Measurements from ENCODE around the gene FKBP14. TPM values are rescaled to one million over a fixed set of nuclear protein-coding genes. Genes with fewer than 3 reads are reported as not detected.

The FKBP14 gene
- total RNA-seq, 1 donor from 2014 or later = 11.5 TPM

DNA sequence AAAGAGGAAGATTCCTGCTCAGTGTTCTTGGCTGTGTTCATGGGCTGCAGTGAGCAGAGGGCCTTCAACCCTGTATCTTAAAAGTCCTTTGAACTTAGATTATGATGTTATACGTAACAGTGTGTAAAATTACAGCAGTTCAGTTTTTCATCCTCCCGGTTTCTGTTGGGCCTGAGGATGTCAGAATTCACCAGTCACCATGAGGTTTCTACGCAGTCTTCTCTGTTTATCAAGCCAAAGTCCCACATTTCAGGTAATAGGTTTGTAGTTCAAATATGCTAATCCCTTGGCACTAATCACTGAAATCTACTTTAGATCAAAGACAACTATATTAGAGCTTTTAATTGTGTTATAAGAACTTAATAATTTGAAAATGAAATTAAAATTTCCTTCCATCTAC lies 26.6 kb upstream of the FKBP14 start:
- Histone ChIP-seq H3K27me3 (no peaks in the 10 kb centered on the region), H3K9me3 (no peaks in the 10 kb centered on the region), H3K27ac (no peak overlapping the region), H3K4me3 (no peak overlapping the region), H3K36me3 (peaks cover 33% of the 10 kb centered on the region), H3K4me1 (no peaks in the 10 kb centered on the region)
- no peak for ATAC-seq
- DNase-seq = no peak
- intact Hi-C loops (cut with DNase I) = no loop called here
- TF ChIP-seq, protein P1, sequence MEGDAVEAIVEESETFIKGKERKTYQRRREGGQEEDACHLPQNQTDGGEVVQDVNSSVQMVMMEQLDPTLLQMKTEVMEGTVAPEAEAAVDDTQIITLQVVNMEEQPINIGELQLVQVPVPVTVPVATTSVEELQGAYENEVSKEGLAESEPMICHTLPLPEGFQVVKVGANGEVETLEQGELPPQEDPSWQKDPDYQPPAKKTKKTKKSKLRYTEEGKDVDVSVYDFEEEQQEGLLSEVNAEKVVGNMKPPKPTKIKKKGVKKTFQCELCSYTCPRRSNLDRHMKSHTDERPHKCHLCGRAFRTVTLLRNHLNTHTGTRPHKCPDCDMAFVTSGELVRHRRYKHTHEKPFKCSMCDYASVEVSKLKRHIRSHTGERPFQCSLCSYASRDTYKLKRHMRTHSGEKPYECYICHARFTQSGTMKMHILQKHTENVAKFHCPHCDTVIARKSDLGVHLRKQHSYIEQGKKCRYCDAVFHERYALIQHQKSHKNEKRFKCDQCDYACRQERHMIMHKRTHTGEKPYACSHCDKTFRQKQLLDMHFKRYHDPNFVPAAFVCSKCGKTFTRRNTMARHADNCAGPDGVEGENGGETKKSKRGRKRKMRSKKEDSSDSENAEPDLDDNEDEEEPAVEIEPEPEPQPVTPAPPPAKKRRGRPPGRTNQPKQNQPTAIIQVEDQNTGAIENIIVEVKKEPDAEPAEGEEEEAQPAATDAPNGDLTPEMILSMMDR (IDR thresholded peaks at IDR 0.05) = no peak

DNA sequence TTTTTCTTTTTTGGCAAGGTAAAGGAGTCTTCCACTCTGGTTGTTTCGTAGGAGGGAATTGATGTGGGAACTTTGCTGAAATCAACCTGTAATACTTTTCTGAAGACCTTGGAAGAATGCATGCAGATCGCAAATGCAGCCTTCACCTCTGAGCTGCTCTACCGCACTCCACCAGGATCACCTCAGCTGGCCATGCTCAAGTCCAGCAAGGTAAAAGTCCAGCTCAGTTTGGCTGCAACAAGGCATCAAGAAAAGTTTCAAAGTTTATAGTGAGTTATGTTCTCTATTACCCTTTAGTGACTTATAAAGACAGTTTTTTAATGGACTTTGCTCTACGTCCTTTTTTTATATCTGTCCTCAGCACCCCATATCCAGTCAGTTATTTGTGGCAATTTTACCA lies 22.7 kb upstream of the FKBP14 start:
- intact Hi-C loops (cut with DNase I) = no loop called here
- no peak overlapping the region for H3K4me3 ChIP-seq
- peaks cover 36% of the 10 kb centered on the region for H3K36me3 ChIP-seq
- TF ChIP-seq, protein P1 (IDR thresholded peaks at IDR 0.05) = no peak
- no peaks in the 10 kb centered on the region for H3K4me1 ChIP-seq
- no peak overlapping the region for H3K27ac ChIP-seq
- H3K9me3 ChIP-seq = no peaks in the 10 kb centered on the region
- DNase-seq (no peak), ATAC-seq (no peak)
- H3K27me3 ChIP-seq = no peaks in the 10 kb centered on the region

DNA sequence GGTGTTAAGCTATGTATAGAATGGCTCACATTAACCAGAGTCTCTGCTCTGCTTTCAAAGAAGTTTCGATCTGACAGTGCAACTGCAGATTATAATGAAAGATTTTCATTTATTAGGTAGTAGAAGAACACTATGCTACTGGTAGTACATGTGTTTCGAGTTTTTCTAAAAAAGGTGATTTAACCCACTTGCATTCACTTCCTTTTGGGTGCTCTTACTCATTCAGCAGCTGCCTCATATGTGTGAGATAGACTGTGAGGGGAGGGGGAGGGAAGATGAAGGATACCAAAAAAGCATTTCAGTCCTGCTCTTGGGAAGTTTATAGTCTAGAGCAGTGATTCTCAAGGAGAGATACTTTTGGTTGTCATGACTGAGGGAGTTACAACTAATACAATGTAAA lies 22.1 kb upstream of the FKBP14 start:
- Histone ChIP-seq H3K36me3 (peaks cover 36% of the 10 kb centered on the region), H3K27me3 (no peaks in the 10 kb centered on the region), H3K4me1 (no peaks in the 10 kb centered on the region), H3K4me3 (no peak overlapping the region), H3K27ac (no peak overlapping the region), H3K9me3 (no peaks in the 10 kb centered on the region)
- intact Hi-C loops (cut with DNase I) = no loop called here
- ATAC-seq (no peak), DNase-seq (no peak)
- TF ChIP-seq, protein P1 (IDR thresholded peaks at IDR 0.05) = no peak

DNA sequence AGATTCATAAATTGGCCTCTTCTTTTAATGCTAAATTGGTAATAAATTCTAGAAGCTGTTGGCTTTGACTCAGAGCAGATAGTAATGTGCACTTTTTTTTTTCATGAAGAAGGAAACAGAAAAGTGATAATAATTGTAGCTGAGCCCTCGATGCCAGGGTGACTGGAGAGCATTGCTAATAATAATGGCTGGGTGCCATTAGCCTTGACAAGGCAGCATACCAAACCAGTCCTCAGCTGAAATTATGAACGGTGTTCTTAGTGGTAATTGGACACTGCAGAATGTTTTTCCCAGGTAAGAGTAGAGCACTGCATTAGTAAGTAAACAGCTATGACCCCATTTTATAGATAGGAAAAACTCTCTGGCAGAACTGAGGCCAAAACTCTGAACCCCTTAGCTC lies 20.6 kb upstream of the FKBP14 start:
- Histone ChIP-seq H3K27ac (no peak overlapping the region), H3K4me3 (no peak overlapping the region), H3K36me3 (peaks cover 32% of the 10 kb centered on the region), H3K4me1 (no peaks in the 10 kb centered on the region), H3K27me3 (no peaks in the 10 kb centered on the region), H3K9me3 (no peaks in the 10 kb centered on the region)
- intact Hi-C loops (cut with DNase I) = no loop called here
- ATAC-seq (no peak), DNase-seq (no peak)
- TF ChIP-seq, protein P1 (IDR thresholded peaks at IDR 0.05) = no peak

DNA sequence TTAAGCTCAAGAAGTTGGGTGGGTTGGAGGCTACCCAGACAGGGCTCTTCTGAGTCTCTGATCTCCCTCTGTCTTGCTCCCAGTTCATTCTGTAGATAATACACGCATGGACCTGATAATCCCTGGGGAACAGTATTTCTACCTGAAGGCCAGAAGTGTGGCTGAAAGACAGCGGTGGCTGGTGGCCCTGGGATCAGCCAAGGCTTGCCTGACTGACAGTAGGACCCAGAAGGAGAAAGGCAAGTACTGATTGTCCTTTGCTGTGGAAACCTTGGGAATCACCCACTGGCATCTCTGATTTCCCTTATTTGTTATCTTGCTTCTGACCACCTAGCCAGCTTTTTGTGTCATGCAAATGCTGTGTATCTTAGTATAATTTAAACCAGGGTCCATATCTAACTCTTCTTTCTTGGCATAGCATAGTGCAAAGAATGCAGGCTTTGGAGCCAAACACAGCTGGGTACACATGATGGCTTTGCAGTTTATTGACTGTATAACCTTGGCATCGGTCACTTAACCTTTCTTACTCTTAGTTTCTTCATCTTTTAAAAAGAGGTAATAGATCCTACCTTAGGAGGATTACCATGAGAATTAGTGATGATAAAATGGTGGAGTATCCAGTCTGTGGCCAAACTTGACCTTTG lies 19.7 kb upstream of the FKBP14 start:
- Histone ChIP-seq H3K4me1 (no peaks in the 10 kb centered on the region), H3K9me3 (no peaks in the 10 kb centered on the region), H3K4me3 (no peak overlapping the region), H3K27ac (no peak overlapping the region), H3K36me3 (peaks cover 32% of the 10 kb centered on the region), H3K27me3 (no peaks in the 10 kb centered on the region)
- DNase-seq (no peak), ATAC-seq (no peak)
- TF ChIP-seq, protein P1 (IDR thresholded peaks at IDR 0.05) = no peak
- intact Hi-C loops (cut with DNase I) = no loop called here

Measured in upper lobe of right lung (tissue), 1 donor.